ENCODE measurements around the gene NUP107. TPM values are rescaled to one million over a fixed set of nuclear protein-coding genes. Genes with fewer than 3 reads are reported as not detected.

Gene NUP107
- total RNA-seq, 1 donor from 2014 or later = 66.3 TPM

DNA sequence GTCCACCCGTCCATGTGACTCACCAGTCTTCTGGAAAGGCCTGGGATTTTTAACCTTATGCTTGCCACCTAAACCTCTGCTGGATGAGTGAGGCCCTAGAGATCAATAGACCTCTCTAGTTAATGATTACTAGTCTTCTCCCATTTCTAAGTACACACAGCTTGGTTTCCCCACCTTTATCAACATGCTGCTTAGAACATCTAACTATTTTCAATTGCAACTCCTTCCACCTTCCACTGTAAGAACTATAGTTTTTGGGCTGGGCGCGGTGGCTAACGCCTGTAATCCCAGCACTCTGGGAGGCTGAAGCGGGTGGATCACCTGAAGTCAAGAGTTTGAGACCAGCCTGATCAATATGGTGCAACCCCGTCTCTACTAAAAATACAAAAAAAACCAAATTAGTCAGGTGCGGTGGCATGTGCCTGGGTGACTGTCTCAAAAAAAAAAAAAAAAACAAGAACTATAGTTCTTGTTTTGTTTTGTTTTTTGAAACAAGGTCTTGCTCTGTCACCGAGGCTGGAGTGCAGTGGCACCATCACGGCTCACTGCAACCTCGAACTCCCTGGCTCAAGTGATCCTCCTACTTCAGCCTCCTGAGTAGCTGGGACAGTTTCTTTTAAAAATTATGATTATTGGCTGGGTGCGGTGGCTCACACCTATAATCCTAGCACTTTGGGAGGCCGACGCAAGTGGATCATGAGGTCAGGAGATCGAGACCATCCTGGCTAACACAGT lies 102.5 kb downstream of the NUP107 start:
- TF ChIP-seq, protein P1, sequence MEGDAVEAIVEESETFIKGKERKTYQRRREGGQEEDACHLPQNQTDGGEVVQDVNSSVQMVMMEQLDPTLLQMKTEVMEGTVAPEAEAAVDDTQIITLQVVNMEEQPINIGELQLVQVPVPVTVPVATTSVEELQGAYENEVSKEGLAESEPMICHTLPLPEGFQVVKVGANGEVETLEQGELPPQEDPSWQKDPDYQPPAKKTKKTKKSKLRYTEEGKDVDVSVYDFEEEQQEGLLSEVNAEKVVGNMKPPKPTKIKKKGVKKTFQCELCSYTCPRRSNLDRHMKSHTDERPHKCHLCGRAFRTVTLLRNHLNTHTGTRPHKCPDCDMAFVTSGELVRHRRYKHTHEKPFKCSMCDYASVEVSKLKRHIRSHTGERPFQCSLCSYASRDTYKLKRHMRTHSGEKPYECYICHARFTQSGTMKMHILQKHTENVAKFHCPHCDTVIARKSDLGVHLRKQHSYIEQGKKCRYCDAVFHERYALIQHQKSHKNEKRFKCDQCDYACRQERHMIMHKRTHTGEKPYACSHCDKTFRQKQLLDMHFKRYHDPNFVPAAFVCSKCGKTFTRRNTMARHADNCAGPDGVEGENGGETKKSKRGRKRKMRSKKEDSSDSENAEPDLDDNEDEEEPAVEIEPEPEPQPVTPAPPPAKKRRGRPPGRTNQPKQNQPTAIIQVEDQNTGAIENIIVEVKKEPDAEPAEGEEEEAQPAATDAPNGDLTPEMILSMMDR (IDR thresholded peaks at IDR 0.05; ENCODE audit: unreplicated experiment) = no peak
- no peaks in the 10 kb centered on the region for H3K36me3 Mint-ChIP-seq (ENCODE audit: low read depth, unreplicated experiment)

DNA sequence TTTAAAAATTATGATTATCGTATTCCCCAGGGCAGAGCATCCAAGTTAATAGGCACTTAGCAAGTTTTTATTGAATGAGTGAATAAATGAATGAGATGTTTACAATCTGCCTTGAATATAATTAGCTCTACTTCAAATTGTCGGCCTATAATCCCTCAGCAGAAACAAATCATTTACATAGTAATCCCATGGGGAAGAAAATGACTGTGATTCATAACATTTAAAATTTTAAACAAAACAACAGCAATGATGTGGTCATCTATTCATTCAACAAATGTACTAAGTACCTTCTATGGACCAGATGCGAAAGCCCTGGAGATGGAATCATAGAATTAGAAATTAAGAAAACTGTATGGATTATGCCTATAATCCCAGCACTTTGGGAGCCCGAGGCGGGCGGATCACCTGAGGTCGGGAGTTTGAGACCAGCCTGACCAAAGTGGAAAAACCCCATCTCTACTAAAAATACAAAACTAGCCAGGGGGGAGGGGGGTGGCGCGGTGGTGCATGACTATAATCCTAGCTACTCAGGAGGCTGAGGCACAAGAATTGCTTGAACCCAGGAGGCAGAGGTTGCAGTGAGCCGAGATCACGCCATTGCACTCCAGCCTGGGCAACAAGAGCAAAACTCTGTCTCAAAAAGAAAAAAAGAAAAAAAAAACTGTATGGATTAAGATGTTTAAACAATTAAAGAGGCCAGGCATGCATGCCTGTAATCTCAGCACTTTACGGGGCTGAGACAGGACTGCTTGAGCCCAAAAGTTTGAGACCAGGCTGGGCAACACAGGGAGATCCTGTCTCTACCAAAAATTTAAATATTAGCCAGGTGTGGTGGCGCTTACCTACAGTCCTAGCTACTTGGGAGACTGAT lies 103.5 kb downstream of the NUP107 start:
- Mint-ChIP-seq H3K27ac (ENCODE audit: unreplicated experiment) (no peak overlapping the region), H3K4me1 (ENCODE audit: unreplicated experiment) (peaks cover 10% of the 10 kb centered on the region), H3K9me3 (ENCODE audit: unreplicated experiment) (no peaks in the 10 kb centered on the region), H3K36me3 (ENCODE audit: low read depth, unreplicated experiment) (no peaks in the 10 kb centered on the region), H3K4me3 (ENCODE audit: unreplicated experiment) (no peak overlapping the region), H3K27me3 (ENCODE audit: unreplicated experiment) (peaks cover 1% of the 10 kb centered on the region)
- no peak for DNase-seq (ENCODE audit: low spot score)
- TF ChIP-seq, protein P1 (IDR thresholded peaks at IDR 0.05; ENCODE audit: unreplicated experiment) = no peak

More for the DNA sequence above, 102.5 kb downstream of the NUP107 start:
- H3K4me1 Mint-ChIP-seq (ENCODE audit: unreplicated experiment) = peaks cover 10% of the 10 kb centered on the region
- H3K27ac Mint-ChIP-seq (ENCODE audit: unreplicated experiment) = no peak overlapping the region
- no peak overlapping the region for H3K4me3 Mint-ChIP-seq (ENCODE audit: unreplicated experiment)
- DNase-seq (ENCODE audit: low spot score) = no peak
- H3K9me3 Mint-ChIP-seq (ENCODE audit: unreplicated experiment) = no peaks in the 10 kb centered on the region
- peaks cover 1% of the 10 kb centered on the region for H3K27me3 Mint-ChIP-seq (ENCODE audit: unreplicated experiment)

- no peaks in the 10 kb centered on the region for H3K36me3 Mint-ChIP-seq (ENCODE audit: low read depth, unreplicated experiment)
- H3K27me3 Mint-ChIP-seq (ENCODE audit: unreplicated experiment) = peaks cover 1% of the 10 kb centered on the region
- H3K4me3 Mint-ChIP-seq (ENCODE audit: unreplicated experiment) = no peak overlapping the region
- peaks cover 10% of the 10 kb centered on the region for H3K4me1 Mint-ChIP-seq (ENCODE audit: unreplicated experiment)
- no peaks in the 10 kb centered on the region for H3K9me3 Mint-ChIP-seq (ENCODE audit: unreplicated experiment)
- no peak for DNase-seq (ENCODE audit: low spot score)
- no peak overlapping the region for H3K27ac Mint-ChIP-seq (ENCODE audit: unreplicated experiment)
- TF ChIP-seq, protein P1 (IDR thresholded peaks at IDR 0.05; ENCODE audit: unreplicated experiment) = no peak
These were observed 104.1 kb downstream of the NUP107 start for GRCh38 chr12:68790952-68791234.

DNA sequence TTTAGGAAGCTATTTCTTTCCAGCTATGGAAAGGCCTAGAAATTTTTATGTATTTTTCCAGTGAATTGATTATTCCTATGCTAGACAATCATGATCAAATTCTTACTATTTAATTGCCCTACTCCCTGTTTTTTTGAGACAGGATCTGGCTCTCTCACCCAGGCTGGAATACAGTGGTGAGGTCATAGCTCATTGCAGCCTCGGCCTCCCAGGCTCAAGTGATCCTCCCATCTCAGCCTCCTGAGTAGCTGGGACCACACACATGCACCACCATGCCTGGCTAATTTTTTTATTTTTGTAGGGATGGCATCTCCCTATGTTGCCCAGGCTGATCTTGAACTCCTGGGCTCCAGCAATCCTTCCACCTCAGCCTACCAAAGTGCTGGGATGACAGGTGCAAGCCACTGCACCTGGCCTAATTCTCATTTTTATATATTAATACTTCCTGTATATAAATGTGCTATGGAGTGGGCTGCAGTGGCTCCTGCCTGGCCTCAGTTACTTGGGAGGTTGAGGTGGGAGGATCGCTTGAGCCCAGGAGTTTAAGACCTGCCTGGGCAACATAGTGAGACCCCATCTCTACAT lies 105.2 kb downstream of the NUP107 start:
- Mint-ChIP-seq H3K27me3 (ENCODE audit: unreplicated experiment) (peaks cover 1% of the 10 kb centered on the region), H3K27ac (ENCODE audit: unreplicated experiment) (no peak overlapping the region), H3K4me1 (ENCODE audit: unreplicated experiment) (peaks cover 10% of the 10 kb centered on the region), H3K4me3 (ENCODE audit: unreplicated experiment) (no peak overlapping the region), H3K36me3 (ENCODE audit: low read depth, unreplicated experiment) (no peaks in the 10 kb centered on the region), H3K9me3 (ENCODE audit: unreplicated experiment) (no peaks in the 10 kb centered on the region)
- no peak for DNase-seq (ENCODE audit: low spot score)
- TF ChIP-seq, protein P1 (IDR thresholded peaks at IDR 0.05; ENCODE audit: unreplicated experiment) = no peak
